ENCODE measurements around the gene OR6S1.

DNA sequence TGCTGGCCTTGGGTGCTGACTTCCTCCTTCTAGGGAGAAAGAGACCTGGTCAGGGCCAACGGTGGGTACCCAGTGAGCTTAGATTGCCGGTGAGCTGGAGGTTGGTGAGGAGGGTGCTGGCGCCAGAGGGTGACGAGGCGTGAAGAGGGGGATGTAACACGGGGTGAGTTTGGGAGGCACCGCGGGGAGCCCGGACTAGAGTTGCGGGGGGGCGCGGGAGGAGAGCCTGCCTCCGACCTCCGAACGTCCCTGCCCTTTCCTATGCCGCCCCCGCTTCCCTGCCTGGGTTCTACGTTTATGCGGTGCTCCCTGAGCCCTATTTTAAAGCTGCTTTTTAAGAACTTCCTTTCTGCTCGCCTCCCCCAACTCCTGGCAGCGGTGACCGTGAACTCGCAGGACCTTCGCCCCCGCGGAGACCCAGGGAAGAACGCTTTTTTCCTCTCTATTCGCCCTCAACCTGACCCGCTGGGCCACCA lies 18.6 kb downstream of the OR6S1 start:
- TF ChIP-seq, protein P1, sequence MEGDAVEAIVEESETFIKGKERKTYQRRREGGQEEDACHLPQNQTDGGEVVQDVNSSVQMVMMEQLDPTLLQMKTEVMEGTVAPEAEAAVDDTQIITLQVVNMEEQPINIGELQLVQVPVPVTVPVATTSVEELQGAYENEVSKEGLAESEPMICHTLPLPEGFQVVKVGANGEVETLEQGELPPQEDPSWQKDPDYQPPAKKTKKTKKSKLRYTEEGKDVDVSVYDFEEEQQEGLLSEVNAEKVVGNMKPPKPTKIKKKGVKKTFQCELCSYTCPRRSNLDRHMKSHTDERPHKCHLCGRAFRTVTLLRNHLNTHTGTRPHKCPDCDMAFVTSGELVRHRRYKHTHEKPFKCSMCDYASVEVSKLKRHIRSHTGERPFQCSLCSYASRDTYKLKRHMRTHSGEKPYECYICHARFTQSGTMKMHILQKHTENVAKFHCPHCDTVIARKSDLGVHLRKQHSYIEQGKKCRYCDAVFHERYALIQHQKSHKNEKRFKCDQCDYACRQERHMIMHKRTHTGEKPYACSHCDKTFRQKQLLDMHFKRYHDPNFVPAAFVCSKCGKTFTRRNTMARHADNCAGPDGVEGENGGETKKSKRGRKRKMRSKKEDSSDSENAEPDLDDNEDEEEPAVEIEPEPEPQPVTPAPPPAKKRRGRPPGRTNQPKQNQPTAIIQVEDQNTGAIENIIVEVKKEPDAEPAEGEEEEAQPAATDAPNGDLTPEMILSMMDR (conservative IDR thresholded peaks at IDR 0.05; ENCODE audit: low read length) = no peak
- TF ChIP-seq EZH2phosphoT487 (IDR thresholded peaks at IDR 0.05; ENCODE audit: borderline replicate concordance, low read depth, low read length) = no peak
